Measurements from ENCODE around the gene SPTBN1. TPM values are rescaled to one million over a fixed set of nuclear protein-coding genes. Genes with fewer than 3 reads are reported as not detected.
"Not testable (repeated sequence)": the region's sequence is repeated elsewhere in the genome, so short reads cannot be mapped to it uniquely, and the experiment has no call there.

SPTBN1 gene
- total RNA-seq, 1 experiment from 2014 or later, result 326 TPM

DNA sequence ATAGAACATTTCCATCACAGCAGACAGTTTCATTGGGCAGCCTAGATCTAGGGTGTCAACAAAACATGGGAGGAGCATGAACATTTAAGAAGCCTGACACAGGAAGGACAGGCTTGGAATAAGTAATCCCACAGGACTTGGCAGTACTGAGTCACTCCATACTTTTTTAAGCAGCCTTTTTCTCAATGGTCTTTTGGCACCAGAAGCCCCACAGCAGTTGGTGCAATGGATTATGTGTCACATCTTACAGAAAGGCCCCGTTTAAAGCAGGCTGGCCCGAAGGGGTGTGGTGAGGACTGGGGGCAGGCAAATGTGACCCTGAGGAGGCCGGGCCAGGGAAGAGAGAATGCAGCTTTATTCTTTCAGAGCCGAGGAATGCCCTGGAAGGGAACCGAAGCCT is 26.6 kb downstream of the SPTBN1 start:
- DNase-seq (ENCODE audit: low read depth, low spot score), result peak; percentile 60
- in situ Hi-C loops (cut with HindIII; ENCODE audit: low pct_unique_long_range_greater_than_20kb, low sequenced_read_pairs), result no loop called here

DNA sequence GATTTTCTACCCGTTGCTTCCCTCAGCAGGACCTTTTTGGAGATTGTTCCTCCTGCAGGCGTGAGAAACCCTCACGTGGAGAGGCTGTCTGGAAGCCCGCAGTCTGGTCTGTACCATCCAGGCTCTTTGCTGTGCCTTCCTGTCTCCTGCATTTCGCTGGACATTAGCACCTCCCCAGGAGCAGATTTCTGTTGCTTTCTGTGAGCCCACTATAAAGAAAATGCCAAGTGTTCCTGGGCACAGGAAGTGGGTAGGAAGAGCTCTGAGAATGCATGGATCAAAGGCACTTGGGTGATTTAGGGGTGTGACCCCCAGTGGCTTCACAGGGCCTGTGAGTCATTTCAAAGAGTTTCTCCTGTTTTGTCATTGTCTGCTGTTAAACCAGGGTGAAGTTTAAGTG is 27.3 kb downstream of the SPTBN1 start:
- in situ Hi-C loops (cut with HindIII; ENCODE audit: low pct_unique_long_range_greater_than_20kb, low sequenced_read_pairs), result no loop called here
- peak; percentile 22 for DNase-seq (ENCODE audit: low read depth, low spot score)

DNA sequence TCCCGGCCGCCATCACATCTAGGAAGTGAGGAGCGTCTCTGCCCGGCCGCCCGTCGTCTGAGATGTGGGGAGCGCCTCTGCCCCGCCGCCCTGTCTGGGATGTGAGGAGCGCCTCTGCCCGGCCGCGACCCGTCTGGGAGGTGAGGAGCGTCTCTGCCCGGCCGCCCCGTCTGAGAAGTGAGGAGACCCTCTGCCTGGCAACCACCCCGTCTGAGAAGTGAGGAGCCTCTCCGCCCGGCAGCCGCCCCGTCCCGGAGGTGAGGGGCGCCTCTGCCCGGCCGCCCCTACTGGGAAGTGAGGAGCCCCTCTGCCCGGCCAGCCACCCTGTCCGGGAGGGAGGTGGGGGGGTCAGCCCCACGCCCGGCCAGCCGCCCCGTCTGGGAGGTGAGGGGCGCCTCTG is 29.6 kb downstream of the SPTBN1 start:
- in situ Hi-C loops (cut with HindIII; ENCODE audit: low pct_unique_long_range_greater_than_20kb, low sequenced_read_pairs); DNase-seq (ENCODE audit: low read depth, low spot score): not testable (repeated sequence)

DNA sequence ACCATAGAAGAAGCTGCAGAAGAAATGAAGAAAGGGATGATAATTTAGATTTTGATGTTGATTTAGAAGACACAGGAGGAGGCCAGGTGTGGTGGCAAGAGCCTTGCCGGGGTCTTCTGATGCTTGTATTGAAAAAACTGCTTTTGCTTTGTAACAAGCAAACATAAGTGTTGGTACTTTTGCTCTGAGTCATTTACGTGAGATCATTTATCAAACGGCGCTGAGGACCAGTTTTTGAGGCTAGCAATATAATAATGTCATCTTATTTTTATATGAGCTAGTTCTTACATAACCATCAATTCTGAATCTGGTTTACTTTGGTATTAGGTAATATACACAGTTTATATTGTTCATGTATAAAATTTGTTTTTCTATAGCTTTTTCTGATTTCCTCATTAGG is 30.6 kb downstream of the SPTBN1 start:
- DNase-seq (ENCODE audit: low read depth, low spot score), result no peak
- in situ Hi-C loops (cut with HindIII; ENCODE audit: low pct_unique_long_range_greater_than_20kb, low sequenced_read_pairs), result no loop called here

DNA sequence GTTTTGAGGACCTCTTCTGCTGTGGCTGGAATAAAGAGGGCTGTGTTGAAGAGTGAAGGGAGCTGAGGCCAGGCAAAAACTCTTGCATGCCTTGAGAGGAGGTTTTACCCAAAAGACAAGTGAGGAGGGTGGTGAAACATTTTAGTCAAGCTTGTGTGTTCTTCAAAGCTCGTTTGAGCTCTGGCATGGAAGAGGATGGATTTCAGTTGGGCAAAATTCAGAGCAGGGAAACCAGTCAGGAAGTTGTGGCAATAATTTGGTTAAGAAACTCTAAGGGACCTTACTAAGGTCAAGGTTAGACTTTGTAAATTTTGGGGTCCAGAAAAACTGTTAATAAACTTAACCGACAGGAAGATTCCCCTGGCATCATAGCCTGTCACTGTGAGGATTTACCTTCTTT is 34.7 kb downstream of the SPTBN1 start:
- DNase-seq (ENCODE audit: low read depth, low spot score), result no peak
- in situ Hi-C loops (cut with HindIII; ENCODE audit: low pct_unique_long_range_greater_than_20kb, low sequenced_read_pairs), result no loop called here

DNA sequence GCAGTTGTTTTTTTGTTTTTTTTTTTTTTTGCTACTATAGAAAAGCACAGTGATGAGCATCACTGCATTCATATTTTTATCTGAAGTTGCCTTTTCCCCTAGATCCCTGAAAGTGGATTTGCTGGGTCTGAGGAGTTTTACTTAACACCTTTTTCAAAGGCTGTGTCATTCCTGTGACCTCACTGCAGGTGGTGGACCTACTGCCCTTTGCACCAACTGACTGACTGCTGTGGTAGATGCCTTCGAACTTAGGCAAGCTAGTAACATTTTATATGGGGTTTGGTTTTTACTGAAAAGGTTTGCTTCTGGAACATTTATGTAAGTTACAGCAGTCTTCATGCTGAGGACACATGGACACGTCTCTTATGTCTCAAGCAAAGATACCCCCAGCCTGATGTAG is 36.2 kb downstream of the SPTBN1 start:
- in situ Hi-C loops (cut with HindIII; ENCODE audit: low pct_unique_long_range_greater_than_20kb, low sequenced_read_pairs), result no loop called here
- DNase-seq (ENCODE audit: low read depth, low spot score), result no peak

DNA sequence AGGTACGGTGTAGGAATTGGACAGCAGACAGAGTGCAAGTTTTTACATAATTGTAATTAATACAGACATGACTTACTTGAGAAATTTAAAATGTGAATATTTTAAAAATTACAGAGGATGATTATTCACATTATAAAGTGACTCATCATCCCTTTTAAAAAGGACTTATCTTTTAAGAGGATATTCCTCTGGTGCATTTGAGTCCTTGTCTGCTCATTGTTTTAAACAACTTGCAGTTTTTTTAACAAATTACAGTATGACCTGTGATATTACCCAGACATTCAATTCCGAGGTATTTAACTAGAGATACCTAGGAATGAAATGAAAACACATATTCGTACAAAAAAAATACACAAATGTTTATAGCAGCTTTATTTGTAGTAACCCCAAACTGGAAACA is 38.0 kb downstream of the SPTBN1 start:
- DNase-seq (ENCODE audit: low read depth, low spot score), result no peak
- in situ Hi-C loops (cut with HindIII; ENCODE audit: low pct_unique_long_range_greater_than_20kb, low sequenced_read_pairs), result no loop called here

DNA sequence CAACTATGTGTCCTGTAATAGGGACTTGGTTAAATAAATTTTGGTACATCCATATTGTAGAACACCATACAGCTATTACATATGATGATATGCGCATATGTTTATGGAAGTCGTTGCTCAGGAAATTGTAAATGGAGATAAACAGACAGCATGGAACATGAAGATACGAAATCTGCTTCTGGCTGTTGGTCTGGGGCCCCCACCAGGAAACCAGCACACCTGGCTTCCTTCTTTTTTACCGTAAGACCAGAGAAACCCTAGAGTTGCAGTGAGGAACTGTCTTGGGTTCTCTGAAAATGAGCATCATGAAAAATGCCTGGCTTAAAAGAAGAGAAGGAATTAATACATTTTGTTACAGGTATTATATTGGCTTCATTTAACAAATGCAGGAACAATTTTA is 40.8 kb downstream of the SPTBN1 start:
- in situ Hi-C loops (cut with HindIII; ENCODE audit: low pct_unique_long_range_greater_than_20kb, low sequenced_read_pairs), result no loop called here
- DNase-seq (ENCODE audit: low read depth, low spot score), result no peak

DNA sequence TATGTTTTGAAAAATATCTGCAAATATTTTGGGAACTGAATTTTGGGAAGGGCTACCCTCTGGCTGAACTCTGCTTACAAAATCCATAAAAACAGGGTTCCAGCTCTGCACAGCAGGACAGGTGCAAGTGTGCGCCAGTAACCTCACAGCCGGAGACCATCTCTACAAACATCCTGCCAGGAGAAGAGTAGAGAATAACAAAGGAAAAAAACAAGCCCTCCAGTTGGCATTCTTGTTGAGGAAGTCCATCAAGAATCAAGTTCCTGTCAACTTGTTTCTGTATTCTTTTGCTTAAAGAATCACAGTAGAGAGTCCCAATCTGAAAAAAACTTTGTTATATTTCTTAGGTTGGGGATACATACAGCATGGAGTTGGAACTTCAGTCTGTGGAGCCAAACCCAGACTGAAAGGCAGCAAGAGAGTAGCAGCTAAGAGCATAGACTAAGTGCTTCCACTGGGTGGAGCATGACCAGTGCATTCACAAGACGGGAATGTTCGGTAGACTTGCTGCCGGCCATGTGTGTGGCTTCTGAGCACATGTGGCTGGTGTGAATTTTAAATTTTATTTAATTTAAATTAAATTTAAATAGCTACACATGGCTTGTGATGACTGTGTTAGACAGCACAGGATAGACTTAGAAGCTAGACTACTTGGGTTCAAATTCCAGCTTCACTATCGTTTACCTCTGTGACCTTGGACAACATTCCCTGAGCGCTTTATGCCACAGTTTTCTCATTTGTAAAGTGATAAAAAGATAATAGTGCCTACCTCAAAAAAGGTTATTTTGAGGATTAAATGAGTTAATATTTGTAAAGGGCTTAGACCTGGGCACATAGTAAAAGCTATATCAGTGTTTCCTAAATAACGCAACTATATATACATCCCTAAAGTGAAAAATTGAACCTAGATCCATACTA is 41.9 kb downstream of the SPTBN1 start:
- DNase-seq (ENCODE audit: low read depth, low spot score), result peak; percentile 81
- in situ Hi-C loops (cut with HindIII; ENCODE audit: low pct_unique_long_range_greater_than_20kb, low sequenced_read_pairs), result no loop called here

DNA sequence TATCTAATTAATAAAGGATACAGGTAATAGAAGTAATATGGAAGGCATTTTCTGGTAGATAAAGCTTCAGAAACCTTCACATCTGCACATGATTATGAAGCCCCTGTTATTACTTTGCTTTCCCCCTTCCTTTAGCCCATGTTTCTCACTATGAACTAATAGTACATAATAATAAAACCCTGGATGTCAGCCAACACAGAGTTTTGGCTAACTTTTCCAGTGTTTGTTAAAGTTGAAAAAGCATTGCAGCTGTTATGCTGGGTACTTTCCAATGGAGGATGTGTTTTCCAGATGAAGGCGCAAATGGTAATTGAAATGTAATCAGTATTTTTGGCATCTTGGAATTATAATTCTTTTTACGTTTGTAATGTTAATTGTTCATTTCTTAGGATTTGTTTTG is 43.5 kb downstream of the SPTBN1 start:
- in situ Hi-C loops (cut with HindIII; ENCODE audit: low pct_unique_long_range_greater_than_20kb, low sequenced_read_pairs), result no loop called here

DNA sequence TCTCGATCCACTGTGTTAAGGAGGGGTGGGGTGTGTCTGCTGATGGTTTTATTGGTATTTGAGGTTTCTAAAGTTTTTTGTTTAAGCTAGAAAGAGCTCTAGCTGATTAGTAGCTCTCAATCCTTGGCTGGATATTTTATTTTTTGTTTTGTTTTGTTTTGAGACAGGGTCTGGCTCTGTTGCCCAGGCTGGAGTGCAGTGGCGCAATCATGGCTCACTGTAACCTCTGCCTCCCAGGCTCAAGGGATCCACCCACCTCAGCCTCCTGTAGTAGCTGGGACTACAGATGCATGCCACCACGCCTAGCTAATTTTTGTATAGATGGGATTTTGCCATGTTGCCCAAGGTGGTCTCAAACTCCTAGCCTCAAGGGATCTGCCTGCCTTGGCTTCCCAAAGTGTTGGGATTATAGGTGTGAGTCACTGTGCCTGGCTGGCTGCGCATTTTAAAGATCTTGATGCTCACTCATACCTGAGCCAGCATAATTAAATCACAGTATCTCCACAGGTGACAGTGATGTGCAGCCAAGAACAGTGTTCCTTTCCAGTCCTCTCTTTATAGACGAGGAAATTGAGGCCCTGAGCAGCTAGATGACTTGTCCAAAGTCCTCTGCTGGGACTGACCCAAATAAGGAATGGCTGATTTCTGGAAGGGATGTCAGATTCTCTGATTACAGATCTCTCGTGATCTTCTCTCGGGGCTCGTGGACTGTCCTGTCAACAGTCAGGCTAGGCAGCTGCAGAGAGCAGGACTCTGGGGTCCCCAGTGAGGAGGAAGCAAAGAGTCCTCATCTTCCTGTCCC is 44.5 kb downstream of the SPTBN1 start:
- in situ Hi-C loops (cut with HindIII; ENCODE audit: low pct_unique_long_range_greater_than_20kb, low sequenced_read_pairs), result no loop called here

More for the DNA sequence above, 43.5 kb downstream of the SPTBN1 start:
- DNase-seq (ENCODE audit: low read depth, low spot score), result no peak

DNA sequence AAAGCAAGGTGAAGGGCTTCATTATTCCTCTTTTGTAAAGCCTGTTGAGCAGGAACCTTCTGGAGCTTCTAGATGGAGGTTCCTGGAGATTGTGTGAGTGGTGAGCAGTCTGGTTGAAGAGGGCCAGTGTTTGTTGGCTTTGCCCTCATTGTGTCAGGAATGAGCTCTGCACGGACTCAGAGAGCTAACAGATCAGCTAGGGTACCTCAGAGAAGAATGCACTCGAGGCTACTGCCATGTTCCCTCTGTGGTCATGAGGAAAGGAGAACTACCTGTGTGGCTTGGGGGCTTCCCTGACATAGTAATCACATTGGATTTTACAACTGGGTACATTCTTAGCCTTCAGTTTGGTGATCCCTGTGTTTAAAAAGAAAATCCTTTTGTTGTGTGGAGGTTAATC is 46.6 kb downstream of the SPTBN1 start:
- in situ Hi-C loops (cut with HindIII; ENCODE audit: low pct_unique_long_range_greater_than_20kb, low sequenced_read_pairs), result no loop called here
- no peak for DNase-seq (ENCODE audit: low read depth, low spot score)

More for the DNA sequence above, 44.5 kb downstream of the SPTBN1 start:
- no peak for DNase-seq (ENCODE audit: low read depth, low spot score)

DNA sequence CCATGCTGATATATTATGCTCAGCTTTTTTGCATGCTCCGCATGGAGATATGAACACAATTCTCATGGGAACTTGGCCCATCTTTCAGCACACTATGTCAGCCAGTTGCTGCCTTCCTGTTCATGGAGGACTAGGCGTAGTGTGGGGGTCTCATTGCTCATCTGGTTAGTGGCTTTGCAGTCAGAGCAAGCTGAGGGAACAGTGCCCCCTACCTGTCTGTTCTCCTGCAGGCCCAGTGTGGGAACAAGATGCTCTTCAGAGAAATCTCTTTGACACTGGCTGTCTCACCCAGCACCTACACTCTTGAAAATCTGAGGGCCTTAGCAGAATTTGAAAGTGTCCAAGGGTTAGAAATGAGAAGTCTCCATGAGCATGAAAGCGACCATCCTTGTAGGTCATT is 47.1 kb downstream of the SPTBN1 start:
- in situ Hi-C loops (cut with HindIII; ENCODE audit: low pct_unique_long_range_greater_than_20kb, low sequenced_read_pairs), result no loop called here
- peak; percentile 76 for DNase-seq (ENCODE audit: low read depth, low spot score)

DNA sequence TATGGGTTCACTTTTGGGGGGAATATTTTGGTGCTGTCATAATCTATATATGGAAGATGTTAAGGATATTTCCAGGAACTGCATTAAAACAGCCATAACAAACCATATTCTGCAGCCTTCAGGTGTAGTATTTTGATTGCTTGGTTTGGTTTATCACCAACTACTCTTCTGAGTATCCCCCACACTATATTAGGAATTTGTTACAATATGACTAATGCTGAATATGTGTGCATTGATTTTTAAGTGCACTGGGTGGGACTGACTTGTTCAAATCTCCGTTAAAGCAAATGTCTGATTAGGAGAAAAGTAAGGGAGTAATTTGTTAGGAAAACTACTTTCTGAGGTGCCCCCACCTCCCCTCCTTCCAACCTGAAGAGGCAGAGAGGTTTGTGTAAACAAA is 47.7 kb downstream of the SPTBN1 start:
- in situ Hi-C loops (cut with HindIII; ENCODE audit: low pct_unique_long_range_greater_than_20kb, low sequenced_read_pairs), result no loop called here
- no peak for DNase-seq (ENCODE audit: low read depth, low spot score)

DNA sequence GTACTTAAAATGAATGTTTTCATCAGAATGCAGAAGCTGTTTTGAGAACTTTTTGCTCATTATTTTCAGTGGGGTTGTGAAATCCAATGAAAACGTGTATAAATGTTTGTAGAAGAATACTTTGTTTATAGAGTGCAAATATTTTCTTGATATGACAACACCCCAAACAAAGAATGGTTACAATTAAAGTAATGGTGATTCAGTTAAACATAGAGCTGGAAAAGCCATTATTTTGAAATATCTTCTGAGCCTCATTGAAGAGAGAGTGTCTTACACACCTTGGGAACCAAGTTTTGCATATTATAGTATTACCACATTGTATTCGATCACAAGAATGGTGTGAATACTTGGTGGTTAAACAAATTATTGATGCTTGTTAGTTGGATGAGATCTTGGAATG is 48.7 kb downstream of the SPTBN1 start:
- in situ Hi-C loops (cut with HindIII; ENCODE audit: low pct_unique_long_range_greater_than_20kb, low sequenced_read_pairs), result no loop called here
- DNase-seq (ENCODE audit: low read depth, low spot score), result no peak

DNA sequence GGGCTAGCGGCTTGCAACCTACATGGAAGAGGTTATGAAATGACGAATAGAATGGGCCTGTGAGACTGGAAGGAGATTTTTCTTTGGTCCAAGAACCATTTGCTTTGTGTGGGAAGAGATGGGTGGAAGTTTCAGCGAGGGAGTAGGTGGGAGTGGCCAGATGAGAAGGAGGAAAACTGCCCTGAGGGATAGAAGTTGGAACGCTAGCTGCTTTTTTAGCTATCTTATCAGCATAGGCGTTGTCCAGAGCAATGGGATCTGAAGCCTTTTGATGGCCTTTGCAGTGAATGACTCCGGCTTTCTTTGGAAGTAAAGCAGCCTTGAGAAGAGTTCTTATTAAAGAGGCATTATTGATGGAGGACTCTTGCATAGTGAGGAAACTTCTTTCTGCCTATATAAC is 52.4 kb downstream of the SPTBN1 start:
- in situ Hi-C loops (cut with HindIII; ENCODE audit: low pct_unique_long_range_greater_than_20kb, low sequenced_read_pairs), result no loop called here
- no peak for DNase-seq (ENCODE audit: low read depth, low spot score)

DNA sequence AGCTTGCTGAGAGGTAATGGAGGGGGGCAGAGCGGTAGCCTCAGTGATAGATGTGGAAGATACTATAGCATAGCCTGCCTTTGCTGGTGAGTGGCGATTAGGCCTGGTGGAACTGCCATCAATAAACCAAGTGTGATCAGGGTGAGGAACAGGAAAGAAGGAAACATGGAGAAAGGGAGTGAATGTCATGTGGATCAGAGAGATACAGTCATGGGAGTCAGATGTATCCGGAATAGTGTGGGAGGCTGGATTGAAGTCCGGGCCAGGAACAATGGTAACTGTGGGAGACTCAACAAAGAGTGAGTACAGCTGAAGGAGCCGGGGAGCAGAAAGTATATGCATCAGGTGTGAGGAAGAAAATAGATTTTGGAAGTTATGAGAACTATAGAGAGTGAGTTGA is 52.9 kb downstream of the SPTBN1 start:
- peak; percentile 58 for DNase-seq (ENCODE audit: low read depth, low spot score)
- in situ Hi-C loops (cut with HindIII; ENCODE audit: low pct_unique_long_range_greater_than_20kb, low sequenced_read_pairs), result not testable (repeated sequence)

DNA sequence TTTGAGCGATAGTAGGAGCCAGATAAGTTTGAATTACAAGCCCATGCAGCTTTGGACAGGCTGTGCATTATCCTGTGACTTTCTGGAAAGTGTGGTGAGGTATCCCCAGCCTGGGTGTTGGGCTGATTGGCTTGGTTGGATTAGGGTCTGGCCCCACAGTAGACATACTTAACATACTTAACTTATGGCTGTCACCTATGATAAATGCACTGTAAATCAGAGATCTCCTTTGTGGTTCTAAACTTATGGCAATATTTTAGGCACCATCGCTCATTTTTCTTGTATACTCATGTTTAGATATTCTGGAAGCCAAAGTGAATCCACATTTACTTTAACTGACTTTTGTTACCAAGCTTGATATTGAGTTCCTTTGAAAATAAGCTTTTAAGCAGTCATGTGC is 54.8 kb downstream of the SPTBN1 start:
- no peak for DNase-seq (ENCODE audit: low read depth, low spot score)
- in situ Hi-C loops (cut with HindIII; ENCODE audit: low pct_unique_long_range_greater_than_20kb, low sequenced_read_pairs), result no loop called here

DNA sequence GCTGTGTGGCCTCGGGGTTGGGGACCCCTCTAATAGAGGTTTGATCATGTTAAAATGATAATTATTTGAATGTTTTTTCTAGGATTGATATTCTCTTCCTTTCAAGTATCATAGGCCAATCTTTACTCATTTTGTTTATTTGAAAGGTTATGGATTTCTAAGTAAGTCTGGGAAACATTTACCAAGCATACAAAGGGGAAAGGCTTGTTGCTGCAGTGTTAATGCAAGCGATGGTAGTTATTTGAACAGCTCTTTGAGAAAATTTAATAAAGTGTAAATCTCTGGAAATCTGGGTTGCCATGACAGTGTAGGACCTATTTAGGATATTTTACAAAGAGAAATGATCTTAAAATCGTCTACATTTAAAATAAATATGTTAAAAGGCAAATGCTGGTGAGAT is 56.1 kb downstream of the SPTBN1 start:
- no peak for DNase-seq (ENCODE audit: low read depth, low spot score)
- in situ Hi-C loops (cut with HindIII; ENCODE audit: low pct_unique_long_range_greater_than_20kb, low sequenced_read_pairs), result no loop called here

Data from SK-MEL-5 (cell line).